Right lobe of liver (tissue), 4 donors: Measurements from ENCODE around the gene SLC24A4.

ENCODE experiments used
- CTCF ChIP-seq, 4 donors: fragments of 200-600 bp in 3 of 4; fragments of 450-650 bp in 1 of 4; IDR thresholded peaks; one replicate each; pipeline versions ENCODE4 v1.5.1 to v1.8.0; 2016 to 2022; ENCODE audit warnings: antibody characterized with exemption in 4 of 4, mild to moderate bottlenecking in 2 of 4
- POLR2A ChIP-seq: fragments of 450-650 bp; IDR thresholded peaks from one replicate; pipeline ENCODE4 v1.6.1; 2017; ENCODE audit warnings: antibody characterized with exemption, mild to moderate bottlenecking
- donor health status: DM: no; HTN: no; CAD: no.
- donor health status: DM: no; HTN: no; CAD: no.
- donor health status: DM: no; HTN: yes; CAD: no.

- TF ChIP-seq CTCF (IDR thresholded peaks at IDR 0.05) = no peak
- TF ChIP-seq POLR2A = no peak
Measured at GRCh38 chr14:92308716-92309115, 14.2 kb upstream of the SLC24A4 start.
